Tibial artery (tissue), 4 donors: ENCODE data around the gene LARP6.
A peak's percentile ranks its signal among the peaks of the same experiment; 100 is the strongest.

Experiments used
- DNase-seq, 2 donors: peaks; one replicate each; pipeline ENCODE4 v3.0.0-alpha.2; 2019
- H3K27ac ChIP-seq, 2 donors: fragments of 200-600 bp; sonication (generic) in 1 of 2; 1 replicate in 1 of 2; 2 replicates in 1 of 2; pipeline ENCODE4 v1.5.1; 2018 to 2019; ENCODE audit warnings: mild to moderate bottlenecking in 1 of 2
- H3K27me3 ChIP-seq, 2 donors: fragments of 200-600 bp; sonication (generic) in 1 of 2; one replicate each; pipeline versions ENCODE4 v1.5.1 to v1.6.0; 2016 to 2019
- H3K36me3 ChIP-seq, 3 donors: fragments of 200-600 bp; sonication (generic) in 2 of 3; one replicate each; pipeline ENCODE4 v1.5.1; 2016 to 2019; ENCODE audit warnings: mild to moderate bottlenecking in 2 of 3
- H3K4me1 ChIP-seq, 4 donors: fragments of 200-600 bp; sonication (generic) in 2 of 4; 1 replicate in 3 of 4; 2 replicates in 1 of 4; pipeline ENCODE4 v1.5.1; 2016 to 2019
- H3K4me3 ChIP-seq, 2 donors: fragments of 200-600 bp; sonication (generic) in 1 of 2; 1 replicate in 1 of 2; 2 replicates in 1 of 2; pipeline ENCODE4 v1.5.1; 2018 to 2019; ENCODE audit warnings: mild to moderate bottlenecking in 2 of 2
- H3K9me3 ChIP-seq, 3 donors: fragments of 200-600 bp; sonication (generic) in 1 of 3; one replicate each; pipeline ENCODE4 v1.5.1; 2016 to 2019
- intact Hi-C: fragments of 100-400 bp; cut with DNase I; formaldehyde crosslinking; loops from one replicate; pipeline ENCODE4 v1.15.0; 2023; ENCODE audit warnings: low total_unique reads
- TF ChIP-seq, protein P1 (sequence below), 2 experiments: fragments of 200-600 bp in 1 of 2; fragments of 450-650 bp in 1 of 2; IDR thresholded peaks; one replicate each; pipeline ENCODE4 v1.5.1; 2017 to 2019; ENCODE audit warnings: antibody characterized with exemption in 2 of 2, mild to moderate bottlenecking in 1 of 2, moderate library complexity in 1 of 2

LARP6 gene

GRCh38 chr15:70857562-70858285 lies 3.8 kb upstream of the LARP6 start:
- TF ChIP-seq, protein P1, sequence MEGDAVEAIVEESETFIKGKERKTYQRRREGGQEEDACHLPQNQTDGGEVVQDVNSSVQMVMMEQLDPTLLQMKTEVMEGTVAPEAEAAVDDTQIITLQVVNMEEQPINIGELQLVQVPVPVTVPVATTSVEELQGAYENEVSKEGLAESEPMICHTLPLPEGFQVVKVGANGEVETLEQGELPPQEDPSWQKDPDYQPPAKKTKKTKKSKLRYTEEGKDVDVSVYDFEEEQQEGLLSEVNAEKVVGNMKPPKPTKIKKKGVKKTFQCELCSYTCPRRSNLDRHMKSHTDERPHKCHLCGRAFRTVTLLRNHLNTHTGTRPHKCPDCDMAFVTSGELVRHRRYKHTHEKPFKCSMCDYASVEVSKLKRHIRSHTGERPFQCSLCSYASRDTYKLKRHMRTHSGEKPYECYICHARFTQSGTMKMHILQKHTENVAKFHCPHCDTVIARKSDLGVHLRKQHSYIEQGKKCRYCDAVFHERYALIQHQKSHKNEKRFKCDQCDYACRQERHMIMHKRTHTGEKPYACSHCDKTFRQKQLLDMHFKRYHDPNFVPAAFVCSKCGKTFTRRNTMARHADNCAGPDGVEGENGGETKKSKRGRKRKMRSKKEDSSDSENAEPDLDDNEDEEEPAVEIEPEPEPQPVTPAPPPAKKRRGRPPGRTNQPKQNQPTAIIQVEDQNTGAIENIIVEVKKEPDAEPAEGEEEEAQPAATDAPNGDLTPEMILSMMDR (IDR thresholded peaks at IDR 0.05), result no peak
- intact Hi-C loops, result no loop called here
- Histone ChIP-seq H3K4me3 (no peak overlapping the region), H3K27me3 (no peaks in the 10 kb centered on the region), H3K4me1 (peaks cover 0 to 51% (median 41%) of the 10 kb centered on the region in 4 donors), H3K9me3 (no peaks in the 10 kb centered on the region), H3K36me3 (no peaks in the 10 kb centered on the region), H3K27ac (peak overlapping the region; percentile 86 to 90)
- DNase-seq, result no peak

DNA sequence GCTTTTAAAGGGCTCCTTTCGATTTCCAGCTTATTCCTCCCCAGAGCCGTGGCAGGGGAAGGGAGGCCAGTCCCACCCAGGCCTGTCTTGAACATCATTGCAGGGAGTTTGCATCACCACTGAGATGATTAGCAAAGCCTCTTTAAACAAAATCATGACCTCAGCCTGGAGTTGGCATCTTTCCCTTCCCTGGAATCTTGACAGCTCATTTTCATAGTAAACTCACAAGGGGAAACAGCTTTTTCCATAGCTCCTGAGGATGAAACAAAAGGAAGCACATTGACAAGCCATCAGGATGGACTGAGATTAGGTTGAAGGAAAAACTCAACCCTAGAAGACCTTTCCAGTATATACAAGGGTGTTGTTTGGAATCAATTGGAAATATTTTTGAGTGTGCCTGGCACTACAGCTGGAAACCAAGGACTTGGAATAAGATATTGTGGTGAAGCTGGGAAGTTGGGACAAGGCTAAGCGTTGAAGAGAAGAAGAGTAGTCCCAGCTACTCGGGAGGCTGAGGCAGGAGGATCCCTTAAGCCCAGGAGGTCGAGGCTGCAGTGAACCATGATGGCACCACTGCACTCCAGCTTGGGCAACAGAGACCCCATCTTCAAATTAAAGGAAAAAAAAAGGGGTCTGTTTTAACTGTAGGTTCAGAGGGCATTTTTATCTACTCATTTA lies 3.1 kb upstream of the LARP6 start:
- Histone ChIP-seq H3K36me3 (peaks cover 0 to 1% (median 0%) of the 10 kb centered on the region in 3 donors), H3K27me3 (no peaks in the 10 kb centered on the region), H3K9me3 (no peaks in the 10 kb centered on the region), H3K4me1 (peaks cover 0 to 58% (median 48%) of the 10 kb centered on the region in 4 donors), H3K27ac (peak overlapping the region; percentile 86 to 90), H3K4me3 (peak overlapping the region in 1 of 2 donors; percentile 11)
- TF ChIP-seq, protein P1 (IDR thresholded peaks at IDR 0.05), result no peak
- intact Hi-C loops, result no loop called here
- DNase-seq, result peak; percentile 89 to 91

DNA sequence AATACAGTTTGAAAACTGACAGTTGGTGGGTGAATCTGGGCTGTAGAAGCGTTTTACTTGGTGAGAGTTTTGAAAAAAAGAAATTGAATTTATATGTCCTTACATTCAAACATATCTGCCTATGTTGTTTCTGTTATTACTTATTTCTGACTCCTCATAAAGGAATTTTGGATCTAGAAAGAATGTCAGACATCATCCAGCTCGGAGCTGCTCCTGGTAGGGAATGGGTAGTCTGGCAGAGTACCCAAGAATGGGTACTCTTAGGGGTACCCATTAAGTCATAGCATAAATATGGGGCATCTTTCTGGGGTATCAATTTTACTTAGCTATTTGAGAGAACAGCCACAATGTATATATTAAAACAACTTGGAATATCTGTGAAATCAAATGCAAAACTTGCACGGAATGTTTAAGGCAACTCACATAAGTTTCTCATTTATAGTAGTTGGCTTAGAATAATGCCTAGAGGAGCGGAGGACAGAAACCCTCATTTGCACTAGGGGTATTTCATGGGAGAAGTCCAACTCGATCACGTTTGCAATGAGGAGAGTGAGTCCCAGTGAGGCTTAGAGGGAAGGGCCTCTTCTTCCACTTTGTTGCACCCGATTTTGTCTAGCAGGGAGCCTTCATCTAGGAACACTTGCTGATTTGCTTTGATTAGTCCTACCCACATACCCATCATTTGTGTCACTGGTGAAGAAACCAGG lies 2.4 kb upstream of the LARP6 start:
- Histone ChIP-seq H3K27me3 (no peaks in the 10 kb centered on the region), H3K4me3 (peak overlapping the region in 1 of 2 donors; percentile 11), H3K9me3 (no peaks in the 10 kb centered on the region), H3K36me3 (peaks cover 0 to 8% (median 0%) of the 10 kb centered on the region in 3 donors), H3K4me1 (peaks cover 0 to 63% (median 53%) of the 10 kb centered on the region in 4 donors), H3K27ac (peak overlapping the region; percentile 86 to 90)
- TF ChIP-seq, protein P1 (IDR thresholded peaks at IDR 0.05), result no peak
- no peak for DNase-seq
- intact Hi-C loops, result no loop called here

- no peak for DNase-seq
- Histone ChIP-seq H3K27me3 (no peaks in the 10 kb centered on the region), H3K27ac (peak overlapping the region; percentile 86 to 90), H3K4me3 (no peak overlapping the region), H3K4me1 (peaks cover 0 to 63% (median 53%) of the 10 kb centered on the region in 4 donors), H3K9me3 (no peaks in the 10 kb centered on the region), H3K36me3 (peaks cover 0 to 8% (median 2%) of the 10 kb centered on the region in 3 donors)
- TF ChIP-seq, protein P1 (IDR thresholded peaks at IDR 0.05), result no peak
- intact Hi-C loops, result no loop called here
Measured at GRCh38 chr15:70855764-70856163, 1.8 kb upstream of the LARP6 start.

GRCh38 chr15:70854666-70854976 lies 664 bp upstream of the LARP6 start:
- Histone ChIP-seq H3K27me3 (no peaks in the 10 kb centered on the region), H3K4me1 (peaks cover 0 to 63% (median 53%) of the 10 kb centered on the region in 4 donors), H3K9me3 (no peaks in the 10 kb centered on the region), H3K27ac (peak overlapping the region; percentile 86 to 90), H3K4me3 (peak overlapping the region; percentile 78 to 84), H3K36me3 (peaks cover 0 to 8% (median 8%) of the 10 kb centered on the region in 3 donors)
- DNase-seq, result no peak
- TF ChIP-seq, protein P1 (IDR thresholded peaks at IDR 0.05), result no peak
- intact Hi-C loops, result no loop called here
